Measurements from ENCODE around the gene PEX16.
A peak's percentile ranks its signal among the peaks of the same experiment; 100 is the strongest.

Gene PEX16

DNA sequence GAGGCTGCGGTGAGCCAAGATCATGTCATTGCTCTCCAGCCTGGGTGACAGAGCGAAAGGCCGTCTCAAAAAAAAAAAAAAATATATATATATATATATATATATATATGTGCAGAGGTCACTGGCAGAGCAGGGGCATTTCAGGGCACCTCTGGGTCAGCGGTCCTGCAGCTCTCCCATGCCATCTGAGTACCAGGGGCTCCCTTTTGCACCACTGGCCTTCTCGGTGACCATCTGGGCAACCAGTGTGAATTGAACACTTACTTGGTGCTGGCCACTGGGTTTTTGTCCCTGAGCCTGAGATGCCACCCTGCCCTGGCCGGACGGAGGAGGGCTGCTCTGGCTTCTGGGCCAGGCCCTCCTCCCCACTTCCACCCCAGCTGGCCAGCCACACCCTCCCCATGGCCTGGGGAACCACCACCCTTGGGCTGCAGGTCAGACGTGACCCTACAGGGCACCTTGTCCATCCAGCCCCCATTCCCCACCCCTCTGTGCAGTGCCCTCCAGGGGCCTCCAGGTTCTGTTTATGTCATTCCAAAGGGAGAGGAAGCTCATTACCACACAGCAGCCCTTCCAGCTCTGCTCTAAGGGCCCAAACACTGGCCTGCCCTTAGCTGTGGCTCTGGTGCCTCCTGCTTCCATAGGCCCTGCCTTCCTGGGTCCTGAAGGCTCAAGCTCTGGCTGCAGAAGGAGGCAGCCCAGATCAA lies 22.0 kb downstream of the PEX16 start:
- DNase-seq: no peak

DNA sequence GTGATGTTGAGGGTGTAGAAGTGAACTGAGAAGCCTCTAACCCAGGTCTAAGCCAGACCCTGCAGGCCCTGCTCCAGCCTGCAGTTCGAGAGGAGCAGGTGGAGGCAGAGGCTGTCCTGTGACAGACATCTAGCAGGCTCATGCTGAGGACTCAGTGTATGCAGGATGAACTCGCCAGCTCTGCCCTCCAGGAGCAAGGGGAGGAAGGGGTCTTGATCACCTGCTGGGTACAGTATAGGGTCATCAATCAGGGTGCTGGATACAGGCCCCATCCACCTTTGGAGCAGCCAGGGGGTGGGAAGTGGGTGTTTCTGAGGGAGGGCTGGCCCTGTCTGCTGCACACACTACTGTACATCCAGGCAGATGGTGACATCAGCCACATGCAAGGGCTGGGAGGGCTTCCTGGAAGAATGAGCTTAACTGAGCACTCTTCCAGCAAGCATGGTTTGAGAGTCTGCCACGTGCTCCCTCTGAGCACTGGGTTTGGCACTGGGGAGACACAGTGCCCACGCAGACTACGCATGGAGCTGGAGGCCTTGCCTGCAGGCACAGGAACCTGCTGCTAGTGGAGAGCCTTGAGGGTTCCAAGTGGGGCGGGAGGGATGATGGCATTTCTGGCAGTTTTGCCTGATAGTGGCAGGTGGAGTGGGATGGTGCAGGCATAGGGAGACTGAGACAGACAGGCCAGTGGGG lies 23.0 kb downstream of the PEX16 start:
- no peak for DNase-seq

DNA sequence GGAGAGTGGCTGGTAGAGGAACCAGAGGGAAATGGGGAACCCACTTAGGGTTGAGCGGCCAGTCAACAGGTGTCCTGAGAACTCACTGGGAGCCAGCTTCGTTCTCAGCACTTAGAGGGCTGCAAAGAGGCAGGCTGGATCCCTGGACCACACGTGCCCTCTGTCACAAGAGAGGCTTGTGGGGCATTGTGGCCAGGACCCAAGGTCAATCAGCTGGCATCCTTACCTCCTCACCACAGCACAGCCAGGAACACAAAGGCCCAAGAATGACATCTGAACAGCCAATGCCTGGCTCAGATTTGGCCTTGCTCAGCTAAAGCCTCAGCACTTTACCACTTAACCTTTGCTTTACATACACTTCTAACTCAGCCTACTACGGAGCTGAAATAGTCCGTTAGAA lies 24.8 kb downstream of the PEX16 start:
- DNase-seq: no peak

DNA sequence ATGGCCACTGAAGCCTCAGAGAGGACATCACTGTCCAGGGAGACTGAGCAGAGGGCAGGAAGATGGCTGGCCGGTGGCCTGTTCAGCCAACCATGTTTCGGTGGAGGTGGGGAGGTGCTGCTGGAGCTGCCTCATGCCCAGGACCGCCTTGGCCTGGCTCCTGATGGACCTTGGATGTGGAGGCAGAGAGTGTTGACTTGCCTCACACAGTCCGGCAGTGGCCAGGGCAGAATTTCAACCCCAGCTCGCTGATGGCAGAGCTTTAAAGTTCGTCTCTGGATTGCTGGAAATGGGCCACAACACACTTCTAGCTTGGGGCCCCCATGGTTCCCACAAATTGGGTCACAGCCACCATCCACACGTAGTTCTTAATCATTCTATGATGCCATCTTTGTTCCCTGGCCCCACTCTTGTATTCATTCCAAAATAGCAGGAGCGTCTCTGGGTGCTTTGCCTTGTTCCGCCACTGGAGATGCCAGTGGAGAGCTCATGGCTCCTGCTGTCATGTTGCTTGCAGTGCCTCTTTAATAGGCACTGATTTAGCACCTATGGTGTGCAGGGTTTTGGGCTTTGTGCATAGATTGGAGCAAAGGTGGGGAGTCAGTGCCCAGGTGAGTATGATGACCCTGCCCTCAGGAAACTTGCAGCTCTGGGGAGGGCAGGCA lies 26.7 kb downstream of the PEX16 start:
- DNase-seq: no peak

DNA sequence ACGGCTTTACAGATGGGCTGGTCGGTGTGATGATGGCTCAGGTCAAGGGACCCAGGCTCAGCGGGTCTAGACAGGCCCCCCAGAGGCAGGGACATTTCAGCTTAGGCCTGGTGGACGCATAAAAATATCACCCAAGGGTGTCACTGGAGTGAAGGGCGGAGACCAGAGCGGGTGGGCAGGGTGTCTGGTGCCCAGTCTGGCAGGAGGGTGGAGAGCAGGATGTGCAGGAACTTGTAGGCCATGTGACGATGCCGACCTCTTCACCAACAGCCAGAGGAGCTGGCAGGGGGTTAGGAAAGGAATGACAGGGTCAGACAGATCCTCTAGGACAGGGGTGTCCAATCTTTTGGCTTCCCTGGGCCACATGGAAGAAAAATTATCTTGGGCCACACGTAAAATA lies 27.7 kb downstream of the PEX16 start:
- no peak for DNase-seq

DNA sequence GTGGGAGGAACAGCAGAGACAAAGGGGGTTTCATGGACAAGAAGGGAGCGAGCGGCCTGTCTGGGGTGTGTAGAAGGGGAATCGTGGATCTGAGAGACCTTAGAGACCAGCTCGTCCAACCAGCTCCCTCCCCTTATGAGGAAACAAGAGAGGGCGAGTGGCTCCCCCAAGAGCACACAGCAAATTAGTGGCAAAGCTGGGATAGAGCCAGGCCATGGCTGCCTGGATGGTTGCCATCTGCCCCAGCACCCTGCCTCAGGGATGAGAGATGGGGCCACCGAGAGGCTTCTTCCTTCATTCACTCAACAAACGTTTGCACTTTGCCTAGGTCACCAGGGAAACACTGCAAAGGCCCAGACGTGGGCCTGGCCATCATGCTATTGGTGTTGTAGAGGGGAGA lies 28.1 kb downstream of the PEX16 start:
- DNase-seq: no peak

DNA sequence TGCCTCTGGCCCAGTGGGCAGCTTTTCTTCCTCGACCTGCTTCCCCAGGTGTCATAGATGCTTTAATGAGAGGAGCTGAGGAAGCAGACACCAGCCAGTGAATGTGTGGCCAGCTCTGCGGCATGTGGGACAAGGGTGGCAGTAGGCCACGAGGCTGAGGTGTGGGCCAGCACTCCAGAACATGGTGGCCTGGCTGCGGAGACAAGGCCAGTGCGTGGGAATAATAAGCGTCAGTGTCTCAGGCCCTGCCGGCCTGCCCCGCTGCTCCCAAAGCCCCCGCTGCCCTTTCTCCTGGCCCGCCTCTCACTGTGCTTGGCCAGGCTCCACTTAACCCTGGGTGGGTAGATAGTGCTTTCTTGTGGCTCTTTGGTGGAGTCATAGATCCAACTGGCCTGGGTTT lies 30.1 kb downstream of the PEX16 start:
- DNase-seq: no peak

DNA sequence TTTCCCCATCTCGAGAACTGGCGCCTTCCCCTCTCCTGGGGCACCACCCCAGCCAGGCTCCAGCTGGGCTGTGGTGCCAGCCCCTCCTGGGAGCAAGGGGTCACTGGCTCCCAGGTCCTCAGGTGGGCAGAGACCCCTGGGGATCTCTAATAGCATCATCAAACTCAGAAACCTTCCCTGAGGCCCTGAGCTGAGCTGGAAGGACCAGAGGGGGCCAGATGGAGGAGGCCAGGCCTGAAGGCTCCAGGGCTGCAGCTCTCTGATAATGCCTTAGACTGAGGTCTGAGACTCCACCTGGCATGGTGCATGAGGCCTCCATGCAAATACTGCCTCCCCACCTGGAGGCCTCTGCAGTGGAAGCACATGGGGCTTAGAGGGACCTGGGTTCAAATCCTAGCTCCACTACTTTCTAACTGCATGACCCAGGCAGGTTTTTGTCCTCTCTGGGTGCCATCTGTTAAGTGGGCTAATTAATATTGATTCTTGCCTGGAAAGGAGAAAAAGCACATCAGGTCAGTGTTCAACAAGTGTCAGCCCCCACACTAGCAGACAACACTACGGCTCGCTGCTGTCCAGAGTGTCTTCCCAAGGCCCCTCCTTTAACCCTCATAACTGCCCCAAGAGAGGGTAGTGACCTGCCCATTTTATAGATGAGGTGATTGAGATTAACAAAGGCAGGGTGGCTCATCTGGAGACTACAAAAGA lies 30.7 kb downstream of the PEX16 start:
- DNase-seq: no peak

DNA sequence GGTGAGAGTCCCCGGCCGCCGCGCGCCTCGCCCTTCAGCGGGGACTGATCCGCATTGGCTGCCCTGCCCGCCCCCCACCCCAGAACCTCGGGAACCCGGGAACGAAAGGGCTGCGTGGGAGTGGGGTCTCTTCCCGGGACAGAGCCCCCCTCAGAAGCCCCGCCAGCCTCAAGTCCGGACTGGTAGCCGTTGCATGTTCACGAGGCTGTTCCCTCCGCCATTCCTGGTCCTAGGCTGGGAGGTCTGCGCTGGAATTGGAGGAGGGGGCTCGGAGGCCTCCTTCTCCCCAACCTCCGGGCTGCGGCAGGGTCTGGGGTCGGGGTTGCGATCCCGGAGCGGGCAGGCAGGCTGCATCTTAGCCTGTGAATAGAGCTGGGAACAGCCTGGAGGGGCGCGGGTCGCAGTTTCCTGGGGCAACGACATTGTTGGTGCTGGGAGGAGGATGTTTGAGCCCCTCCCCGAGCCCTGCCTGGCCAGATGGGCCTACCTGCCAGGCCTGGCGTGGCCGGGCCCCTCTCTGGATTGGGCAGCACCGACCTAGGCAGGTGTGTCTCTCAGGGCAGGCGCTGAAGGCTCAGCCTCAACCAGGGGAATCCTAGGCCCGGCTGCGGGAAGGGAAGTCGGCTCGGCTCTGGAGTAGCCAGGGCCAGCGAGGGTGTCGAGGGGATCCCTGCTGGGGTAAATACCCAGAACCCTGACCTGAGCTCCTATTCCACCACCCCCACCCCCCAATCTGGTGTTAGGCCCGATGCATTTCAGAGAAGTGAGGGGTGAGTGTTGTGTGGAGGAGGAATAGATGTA lies 31.6 kb downstream of the PEX16 start:
- DNase-seq: no peak

DNA sequence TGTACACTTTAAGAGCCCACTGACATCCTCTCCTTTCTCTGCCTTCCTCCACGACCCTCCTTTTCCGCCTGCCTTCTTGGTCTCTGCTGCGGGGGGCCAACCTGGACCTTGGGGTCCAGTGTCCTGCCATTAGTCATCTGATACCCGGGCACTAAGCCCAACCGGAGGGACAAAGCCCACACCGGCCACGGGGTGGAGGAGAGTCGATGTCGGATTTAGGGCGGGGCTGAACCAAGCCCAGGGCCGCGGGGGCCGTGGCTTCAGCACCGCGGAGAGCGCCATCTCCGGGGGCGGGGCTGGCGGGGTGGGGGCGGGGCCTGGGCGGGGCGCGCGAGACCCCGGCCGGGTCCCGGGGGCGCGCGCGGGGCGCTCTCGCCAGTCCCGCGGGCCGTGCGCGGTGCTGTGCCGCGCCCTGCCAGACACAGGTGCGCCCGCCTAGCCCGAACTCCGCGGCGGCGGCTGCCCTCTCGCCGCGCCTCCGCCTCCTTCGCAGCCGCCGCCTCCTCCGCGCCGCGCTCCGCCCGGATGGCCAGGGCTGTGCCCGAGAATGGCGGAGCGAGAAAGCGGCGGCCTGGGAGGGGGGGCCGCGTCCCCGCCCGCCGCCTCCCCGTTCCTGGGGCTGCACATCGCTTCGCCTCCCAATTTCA lies 32.3 kb downstream of the PEX16 start, which contains the start of gene MAPK8IP1:
TSS of gene MAPK8IP1 (plus strand) at position 378 of the 647 bp plus-strand sequence. CDS start at position 548, 170 bp downstream.
- DNase-seq: no peak

DNA sequence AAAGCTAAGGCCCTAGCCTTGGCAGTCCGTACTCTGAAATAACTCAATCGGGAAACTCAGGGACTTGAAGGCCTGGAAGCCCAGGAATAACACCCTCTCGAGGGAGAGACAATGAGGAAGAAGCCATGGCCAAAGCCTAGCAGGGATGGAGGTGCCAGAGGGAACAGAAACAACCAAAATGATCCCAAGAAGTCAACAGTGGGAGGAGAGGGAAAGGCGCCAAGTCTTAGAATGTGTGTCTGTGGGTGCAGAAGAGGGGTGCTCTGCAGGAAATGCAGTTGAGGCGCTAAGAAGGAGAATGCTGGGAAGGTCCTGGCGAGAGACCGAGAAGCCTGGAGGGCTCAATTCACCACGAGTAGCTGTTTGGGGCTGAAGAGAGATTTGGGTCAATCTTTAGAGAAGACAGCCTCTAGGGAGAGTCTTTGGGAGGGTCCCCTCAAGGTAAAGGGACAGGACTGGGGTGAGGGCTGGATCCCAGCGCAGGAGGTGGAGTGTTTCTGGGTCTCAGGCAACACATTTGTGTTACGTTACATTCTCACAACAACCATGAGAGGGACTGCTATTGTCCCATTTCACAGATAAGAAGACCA lies 33.0 kb downstream of the PEX16 start:
- DNase-seq: no peak

DNA sequence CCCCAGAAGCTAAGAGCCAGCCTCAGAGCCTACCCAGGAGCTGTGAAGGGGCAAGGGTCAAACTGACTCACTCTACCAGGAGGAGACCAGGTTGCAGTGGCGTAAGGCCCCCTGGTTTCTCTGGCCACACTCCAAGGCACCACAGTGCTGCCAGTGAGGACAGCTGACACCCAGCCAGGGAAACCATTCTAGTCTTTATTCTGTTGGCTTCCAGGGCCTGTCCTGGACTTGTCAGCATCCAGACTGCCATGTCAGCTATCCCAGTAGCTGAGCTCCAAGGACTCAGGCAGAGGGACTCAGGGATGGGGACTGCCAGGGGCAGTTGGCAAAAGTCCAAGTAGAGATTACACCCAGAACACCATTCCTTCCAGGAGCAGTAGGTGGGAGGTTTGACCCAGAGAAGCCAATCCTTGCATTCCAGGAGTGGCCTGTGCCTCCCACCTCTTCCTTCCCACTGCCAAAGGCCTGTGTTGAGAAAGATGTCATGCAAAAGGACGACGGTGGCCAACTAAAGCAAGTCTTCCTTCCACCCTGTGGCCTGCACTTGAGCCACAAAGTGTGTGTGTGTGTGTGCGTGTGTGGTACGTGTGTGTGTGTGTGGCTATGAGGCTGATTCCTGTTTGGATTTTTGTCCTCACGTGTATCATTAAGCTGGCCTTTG lies 35.8 kb downstream of the PEX16 start:
- DNase-seq: no peak

DNA sequence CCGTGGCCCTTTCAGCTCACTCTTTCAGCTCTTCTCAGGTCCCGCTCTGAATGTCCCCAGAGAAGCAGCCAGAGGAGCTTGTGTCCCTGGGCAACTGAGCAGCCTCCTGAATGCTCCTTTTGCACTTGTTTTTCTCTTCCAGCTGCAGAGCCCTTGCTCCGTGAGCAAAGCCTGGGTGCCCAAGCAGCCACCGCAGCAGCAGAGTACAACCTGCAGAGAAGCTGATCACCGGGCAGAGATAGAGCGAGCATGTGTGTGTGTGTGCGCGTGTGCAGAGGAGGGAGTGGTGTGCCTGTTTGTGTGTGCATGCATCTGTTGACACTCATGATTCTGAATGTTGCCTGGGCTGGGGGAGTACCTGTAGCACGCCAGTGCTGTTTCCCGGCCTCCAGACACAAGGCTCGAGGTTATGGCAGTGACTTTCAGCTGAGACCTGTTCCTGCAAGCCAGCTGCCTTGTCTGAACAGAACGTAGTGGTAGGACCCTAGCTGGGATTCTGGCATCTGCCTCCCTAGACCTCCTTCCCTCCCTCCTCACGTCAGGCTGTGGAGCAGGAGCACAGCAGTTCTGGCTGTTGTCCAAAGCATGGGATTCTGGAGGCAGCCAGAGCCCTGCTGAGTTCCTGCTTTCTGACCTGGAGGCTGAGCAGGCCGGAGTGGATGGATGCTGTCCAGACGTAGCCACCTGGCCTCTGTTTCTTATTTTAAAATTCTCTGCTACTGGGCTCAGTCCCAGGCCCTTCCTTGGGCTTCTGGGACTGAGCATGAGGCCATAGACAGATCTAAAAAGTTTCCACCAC lies 36.7 kb downstream of the PEX16 start:
- DNase-seq: no peak

DNA sequence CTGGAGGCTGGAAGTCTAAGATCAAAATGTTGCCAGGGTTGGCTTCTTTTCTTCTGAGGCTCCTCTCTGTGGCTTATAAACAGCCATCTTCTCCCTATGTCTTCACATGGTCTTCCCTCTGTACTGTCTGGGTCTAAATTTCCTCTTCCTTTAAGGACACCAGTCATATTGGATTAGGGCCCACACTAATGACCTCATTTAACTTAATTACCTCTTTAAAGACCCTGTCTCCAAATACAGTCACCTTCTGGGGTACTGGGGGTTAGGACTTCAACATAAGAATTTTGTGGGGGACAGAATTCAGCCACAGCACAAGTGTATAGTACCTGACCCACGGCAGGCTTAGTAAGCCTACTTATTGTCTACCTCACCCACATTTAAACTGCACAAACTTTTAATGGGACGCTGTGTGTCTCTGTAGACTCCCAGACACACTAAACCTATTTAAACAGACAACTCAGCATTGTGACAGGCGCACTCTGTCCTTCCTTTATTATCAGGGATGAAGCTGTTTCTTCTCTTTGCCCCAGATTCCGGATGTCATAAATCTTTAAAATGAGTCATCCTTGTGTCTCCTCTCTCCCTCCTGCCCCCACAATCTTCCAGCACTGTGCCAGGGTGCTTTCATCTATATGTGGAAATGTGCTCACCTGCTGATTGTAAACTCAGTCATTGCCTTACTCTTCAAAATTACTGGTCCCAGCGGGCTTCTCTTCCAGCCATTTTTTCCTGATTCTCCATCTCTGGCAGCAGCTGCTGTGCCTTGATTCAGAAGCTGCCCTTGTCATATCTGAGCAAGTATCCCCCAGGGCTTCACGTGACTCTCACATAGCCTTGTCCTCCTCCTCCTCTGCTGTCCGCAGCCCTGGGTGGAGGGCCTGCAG lies 37.6 kb downstream of the PEX16 start:
- DNase-seq: no peak

DNA sequence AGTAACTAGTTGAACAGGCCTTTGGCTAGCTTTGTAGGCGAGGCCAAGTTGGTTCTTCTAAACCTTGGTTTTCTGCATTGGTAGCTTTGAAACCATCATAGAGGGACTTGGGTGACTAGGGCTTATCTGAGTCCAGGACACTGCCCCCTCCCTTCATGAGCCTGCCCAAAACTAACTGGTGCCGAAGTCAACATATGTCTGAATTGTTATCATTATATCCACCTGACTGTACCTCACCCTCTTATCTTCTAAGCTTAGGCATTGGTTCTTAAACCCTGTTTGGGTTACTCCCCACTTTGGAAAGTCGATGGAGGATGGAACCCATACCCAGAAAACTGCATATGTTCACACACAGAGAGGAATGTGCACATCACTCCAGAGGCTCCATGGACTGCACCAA lies 39.8 kb downstream of the PEX16 start:
- no peak for DNase-seq

DNA sequence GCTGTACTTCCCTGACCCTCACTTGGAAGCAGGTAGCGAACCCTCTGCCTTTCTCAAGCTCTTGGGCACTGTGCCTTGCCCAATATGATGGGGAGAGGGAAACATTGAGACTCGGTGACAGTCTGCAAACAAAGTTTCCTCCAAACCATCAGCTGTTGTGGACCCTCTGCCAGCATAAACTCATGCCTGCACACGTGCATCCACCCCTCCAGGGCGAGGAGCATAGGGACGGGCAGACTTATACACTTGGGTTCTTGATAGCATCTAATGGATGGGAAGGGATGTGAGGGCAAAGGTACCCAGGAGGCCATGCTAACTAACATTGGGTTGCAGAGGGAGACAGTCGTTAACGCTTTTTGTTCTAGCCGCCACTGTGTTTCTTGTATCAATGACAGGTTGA lies 40.5 kb downstream of the PEX16 start:
- no peak for DNase-seq

DNA sequence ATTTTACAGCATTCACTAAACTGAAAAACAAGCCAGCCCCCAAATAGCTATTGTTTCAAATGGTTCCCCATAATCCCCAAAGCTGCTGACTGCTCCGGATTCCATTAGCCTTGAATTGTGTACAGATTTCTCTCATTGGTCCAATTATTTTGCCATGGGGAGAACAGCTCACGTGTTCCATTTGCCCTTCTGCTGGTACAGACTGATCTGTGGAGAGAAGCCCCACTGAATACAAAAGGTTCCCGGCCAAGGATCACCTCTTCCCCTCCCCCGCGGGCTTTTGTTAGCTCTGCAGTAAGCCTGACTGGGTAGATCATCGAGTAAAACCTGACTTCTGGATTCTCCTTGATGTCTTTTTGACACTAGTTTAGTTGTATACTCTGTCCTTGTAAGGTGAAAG lies 41.3 kb downstream of the PEX16 start:
- no peak for DNase-seq

DNA sequence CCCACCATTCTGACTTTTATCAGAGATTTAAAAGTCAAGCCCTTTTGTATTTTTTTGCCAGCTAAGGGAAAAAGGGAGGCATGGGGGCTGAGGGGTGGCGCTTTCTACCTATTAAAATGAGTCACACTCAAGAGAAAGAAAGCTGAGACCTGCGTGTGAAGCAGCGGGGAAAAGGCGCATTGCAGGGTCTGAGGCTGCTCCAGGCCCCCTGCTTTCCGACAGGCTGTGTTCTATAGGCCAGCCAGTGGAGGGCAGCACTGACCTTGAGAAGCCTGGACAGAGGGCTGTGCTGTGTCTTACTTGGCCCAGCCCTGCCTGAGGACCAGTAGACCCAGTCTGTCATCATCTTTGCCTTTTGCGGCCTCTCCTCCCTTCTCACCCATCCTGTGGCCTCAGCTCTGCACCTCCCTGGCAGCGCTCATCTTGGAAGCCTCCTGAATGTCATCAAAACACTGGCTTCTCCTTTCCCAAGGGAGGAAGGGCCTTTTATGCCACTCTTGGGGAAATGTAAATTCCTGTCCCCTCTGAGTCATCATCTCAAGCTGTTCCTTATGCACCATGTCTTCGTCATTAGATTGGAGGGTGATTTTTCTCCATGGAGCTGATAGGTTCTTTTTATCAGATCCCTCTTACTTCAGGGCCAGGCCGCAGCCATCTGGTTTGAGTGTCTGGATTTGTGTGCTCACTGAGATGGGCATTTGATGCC lies 44.9 kb downstream of the PEX16 start:
- DNase-seq: peak; percentile 38

DNA sequence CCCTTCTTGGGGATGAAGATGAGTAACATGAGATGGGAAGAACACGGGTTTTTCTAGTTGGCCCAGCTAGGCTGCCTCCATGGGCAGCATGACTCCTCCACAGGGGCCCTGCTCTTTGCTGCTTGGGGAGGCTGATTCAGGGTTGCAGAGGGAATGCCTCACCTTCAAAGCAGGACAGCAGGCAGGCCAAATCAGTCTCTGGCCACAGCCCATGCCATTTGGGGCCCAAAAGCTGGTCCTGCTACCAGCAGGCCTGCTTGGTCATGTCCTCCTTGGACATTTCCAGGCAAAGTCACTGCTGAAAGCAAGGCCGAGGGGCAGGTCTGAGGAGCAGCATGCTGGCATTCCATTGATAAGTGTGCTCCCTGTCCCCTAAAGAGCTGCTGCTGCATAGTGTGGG lies 46.0 kb downstream of the PEX16 start:
- DNase-seq: no peak
